Stomach smooth muscle (tissue), 2 donors: Measurements from ENCODE around the gene POGLUT3.

Experiments used
- H3K27ac ChIP-seq: one replicate; pipeline ENCODE4 v1.7.0; 2013; ENCODE audit warnings: mild to moderate bottlenecking, low read length, inconsistent platforms
- H3K27me3 ChIP-seq, 2 donors: one replicate each; pipeline ENCODE4 v1.7.0; 2013; ENCODE audit warnings: low read length in 2 of 2; ENCODE audit not compliant: insufficient read depth in 2 of 2, control insufficient read depth in 1 of 2
- H3K36me3 ChIP-seq, 2 donors: one replicate each; pipeline ENCODE4 v1.7.0; 2013; ENCODE audit warnings: low read length in 2 of 2; ENCODE audit not compliant: control insufficient read depth in 2 of 2, insufficient read depth in 2 of 2
- H3K4me1 ChIP-seq: one replicate; pipeline ENCODE4 v1.7.0; 2013; ENCODE audit warnings: low read length; ENCODE audit not compliant: control insufficient read depth, insufficient read depth
- H3K4me3 ChIP-seq, 2 donors: one replicate each; pipeline ENCODE4 v1.7.0; 2013; ENCODE audit warnings: low read length in 2 of 2
- H3K9ac ChIP-seq, 2 donors: one replicate each; pipeline ENCODE4 v1.7.0; 2013; ENCODE audit warnings: low read length in 2 of 2, mild to moderate bottlenecking in 1 of 2
- H3K9me3 ChIP-seq, 2 donors: one replicate each; pipeline ENCODE4 v1.7.0; 2013; ENCODE audit warnings: low read length in 2 of 2; ENCODE audit not compliant: control insufficient read depth in 2 of 2
- donor health status: healthy.
- donor health status: Pancreatic carcinoma.

POGLUT3 gene, protein sequence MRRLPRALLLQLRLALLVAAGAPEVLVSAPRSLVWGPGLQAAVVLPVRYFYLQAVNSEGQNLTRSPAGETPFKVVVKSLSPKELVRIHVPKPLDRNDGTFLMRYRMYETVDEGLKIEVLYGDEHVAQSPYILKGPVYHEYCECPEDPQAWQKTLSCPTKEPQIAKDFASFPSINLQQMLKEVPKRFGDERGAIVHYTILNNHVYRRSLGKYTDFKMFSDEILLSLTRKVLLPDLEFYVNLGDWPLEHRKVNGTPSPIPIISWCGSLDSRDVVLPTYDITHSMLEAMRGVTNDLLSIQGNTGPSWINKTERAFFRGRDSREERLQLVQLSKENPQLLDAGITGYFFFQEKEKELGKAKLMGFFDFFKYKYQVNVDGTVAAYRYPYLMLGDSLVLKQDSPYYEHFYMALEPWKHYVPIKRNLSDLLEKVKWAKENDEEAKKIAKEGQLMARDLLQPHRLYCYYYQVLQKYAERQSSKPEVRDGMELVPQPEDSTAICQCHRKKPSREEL

DNA sequence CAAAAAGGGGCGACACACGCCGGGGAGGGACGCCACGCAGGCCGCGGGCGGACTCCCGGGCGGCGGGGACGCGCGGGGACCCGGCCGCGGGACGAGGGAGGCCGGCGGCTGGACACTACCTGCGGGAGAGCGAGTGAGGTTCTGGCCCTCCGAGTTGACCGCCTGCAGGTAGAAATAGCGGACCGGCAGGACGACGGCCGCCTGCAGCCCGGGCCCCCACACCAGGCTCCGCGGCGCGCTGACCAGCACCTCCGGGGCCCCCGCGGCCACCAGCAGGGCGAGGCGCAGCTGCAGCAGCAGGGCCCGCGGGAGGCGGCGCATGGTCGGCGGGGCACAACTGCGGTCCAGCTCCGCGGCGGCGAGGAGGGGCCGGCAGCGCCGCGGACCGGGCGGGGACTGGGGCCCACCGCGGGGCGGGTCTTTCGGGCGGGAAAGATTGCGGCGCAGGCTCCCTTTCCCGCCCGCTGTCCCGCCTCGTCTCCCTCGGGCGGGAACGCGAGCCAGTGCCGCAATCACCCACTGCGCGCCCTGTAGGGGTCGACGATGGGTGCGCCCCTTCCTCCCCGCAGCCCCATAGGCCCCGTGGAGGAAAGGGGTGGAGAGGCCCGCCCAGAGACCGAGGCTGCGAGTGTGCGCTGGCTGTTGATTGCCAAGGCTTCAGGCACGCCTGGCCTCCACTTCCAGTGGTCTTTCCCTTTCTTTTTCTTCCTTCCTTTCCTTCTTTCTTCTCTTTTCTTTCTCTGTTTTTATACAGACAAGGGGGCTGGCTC is at the start of gene POGLUT3:
Gene POGLUT3, minus strand, starts transcription at position 339 of the 770 bp plus-strand sequence. Its CDS starts 18 bp downstream, at position 321.
- Histone ChIP-seq H3K27me3 (no peaks in the 10 kb centered on the region), H3K4me1 (peaks cover 7% of the 10 kb centered on the region), H3K9ac (peak within 1 kb of the TSS; percentile 82 to 96), H3K4me3 (peak within 1 kb of the TSS; percentile 67 to 81), H3K27ac (peak within 1 kb of the TSS; percentile 98), H3K9me3 (no peaks in the 10 kb centered on the region), H3K36me3 (no peaks in the 10 kb centered on the region)

DNA sequence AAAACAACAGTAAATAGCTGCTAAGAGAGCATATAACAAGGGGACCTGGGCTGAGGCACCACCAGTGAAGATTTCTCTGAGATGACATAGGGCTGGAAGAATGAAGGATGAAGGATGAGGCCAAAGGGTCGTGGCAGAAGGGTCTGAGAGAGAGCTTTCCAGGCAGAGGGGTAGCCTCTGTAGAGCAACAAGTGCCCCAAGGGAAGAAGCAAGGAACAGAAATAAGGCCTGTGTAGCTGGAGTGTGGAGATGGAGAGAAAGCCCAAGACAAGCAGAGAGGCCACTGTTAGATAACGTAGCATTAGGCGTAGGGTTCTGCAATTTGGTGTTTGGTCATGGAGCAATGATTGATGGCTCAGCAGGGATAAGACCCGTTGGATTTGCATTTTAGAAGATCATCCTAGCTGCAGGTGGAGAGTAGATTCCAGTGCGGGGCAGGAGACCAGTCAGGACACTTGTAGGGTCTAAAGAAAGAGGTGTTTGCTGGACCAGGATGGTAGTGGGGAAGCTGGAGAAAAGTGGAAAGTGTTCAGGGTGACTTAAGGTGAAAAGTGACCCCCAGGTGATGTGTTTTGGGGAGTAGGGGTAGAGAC is 47.8 kb upstream of the POGLUT3 start:
- H3K27me3 ChIP-seq: no peaks in the 10 kb centered on the region
- H3K9ac ChIP-seq: no peak overlapping the region
- H3K4me1 ChIP-seq: no peaks in the 10 kb centered on the region
- no peak overlapping the region for H3K4me3 ChIP-seq
- H3K27ac ChIP-seq: no peak overlapping the region
- no peaks in the 10 kb centered on the region for H3K9me3 ChIP-seq
- H3K36me3 ChIP-seq: no peaks in the 10 kb centered on the region

GRCh38 chr11:108543316-108543964 is 45.3 kb upstream of the POGLUT3 start:
- no peak overlapping the region for H3K9ac ChIP-seq
- no peak overlapping the region for H3K4me3 ChIP-seq
- no peaks in the 10 kb centered on the region for H3K9me3 ChIP-seq
- H3K27ac ChIP-seq: no peak overlapping the region
- H3K36me3 ChIP-seq: no peaks in the 10 kb centered on the region
- H3K4me1 ChIP-seq: no peaks in the 10 kb centered on the region
- H3K27me3 ChIP-seq: no peaks in the 10 kb centered on the region

DNA sequence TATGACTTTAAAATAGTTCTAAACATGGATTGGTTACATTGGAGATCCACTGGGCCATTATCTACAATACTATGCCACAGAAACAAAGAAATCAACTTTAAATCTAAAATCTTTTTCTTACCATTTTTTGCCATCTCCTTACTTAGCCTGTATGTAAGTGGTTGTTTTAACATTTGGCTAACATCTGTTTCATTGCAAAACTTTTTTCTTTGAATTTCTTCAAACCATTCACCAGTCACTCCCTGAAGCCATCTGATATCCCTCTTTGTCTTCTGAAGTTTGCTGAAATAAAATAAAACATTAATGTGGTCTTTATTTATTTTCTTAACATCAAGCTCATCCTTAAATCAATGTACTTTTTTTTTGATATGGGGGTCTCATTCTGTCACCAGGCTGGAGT is 43.3 kb upstream of the POGLUT3 start:
- no peak overlapping the region for H3K27ac ChIP-seq
- H3K9ac ChIP-seq: no peak overlapping the region
- no peak overlapping the region for H3K4me3 ChIP-seq
- no peaks in the 10 kb centered on the region for H3K27me3 ChIP-seq
- H3K36me3 ChIP-seq: no peaks in the 10 kb centered on the region
- H3K4me1 ChIP-seq: no peaks in the 10 kb centered on the region
- no peaks in the 10 kb centered on the region for H3K9me3 ChIP-seq

DNA sequence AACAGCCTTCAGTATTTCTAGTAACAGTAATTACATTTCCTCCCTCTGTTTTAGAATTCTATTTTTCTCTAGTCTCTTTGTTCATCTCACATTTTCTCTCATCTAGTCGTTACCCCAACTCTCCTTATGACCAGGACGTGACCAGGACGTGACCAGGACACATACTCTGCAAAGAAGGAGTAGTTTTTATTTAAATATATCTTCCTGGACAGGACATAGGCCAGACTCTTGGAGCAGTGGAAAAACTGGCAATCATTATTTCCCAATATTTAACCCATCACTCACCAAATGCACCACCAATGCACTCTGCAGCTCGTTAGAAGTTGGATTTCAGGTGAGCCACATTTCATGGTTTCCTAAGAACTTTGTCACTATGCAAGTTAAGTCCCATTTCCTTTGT is 40.3 kb upstream of the POGLUT3 start:
- Histone ChIP-seq H3K27ac (no peak overlapping the region), H3K4me1 (no peaks in the 10 kb centered on the region), H3K9ac (no peak overlapping the region), H3K36me3 (no peaks in the 10 kb centered on the region), H3K27me3 (peaks cover 0 to 3% of the 10 kb centered on the region in 2 donors), H3K4me3 (no peak overlapping the region), H3K9me3 (no peaks in the 10 kb centered on the region)

- no peak overlapping the region for H3K27ac ChIP-seq
Measured at GRCh38 chr11:108538022-108538424, 39.8 kb upstream of the POGLUT3 start.

DNA sequence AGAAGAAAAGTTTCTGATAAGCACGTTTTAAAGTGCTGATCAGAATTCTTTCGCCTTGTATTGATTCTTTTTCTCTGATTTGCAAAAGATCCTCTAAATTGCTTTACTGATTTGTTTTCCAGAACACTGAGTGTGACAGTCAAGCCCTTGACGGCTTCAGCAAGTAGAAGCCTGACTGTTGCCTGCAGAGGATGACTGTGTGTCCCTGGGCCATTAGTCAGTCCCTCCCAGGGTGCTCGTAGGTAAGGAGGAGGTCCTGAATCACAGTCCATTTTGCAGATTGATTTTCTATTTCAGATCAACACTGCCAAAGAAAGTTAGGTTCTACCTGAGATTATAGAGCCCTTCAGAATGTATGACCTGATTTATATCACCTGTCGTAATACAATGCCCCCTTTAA is 38.6 kb upstream of the POGLUT3 start:
- no peaks in the 10 kb centered on the region for H3K4me1 ChIP-seq
- H3K4me3 ChIP-seq: no peak overlapping the region
- no peak overlapping the region for H3K27ac ChIP-seq
- H3K9me3 ChIP-seq: no peaks in the 10 kb centered on the region
- peaks cover 0 to 3% of the 10 kb centered on the region in 2 donors for H3K27me3 ChIP-seq
- H3K36me3 ChIP-seq: no peaks in the 10 kb centered on the region
- no peak overlapping the region for H3K9ac ChIP-seq

More at GRCh38 chr11:108538022-108538424, 39.8 kb upstream of the POGLUT3 start:
- Histone ChIP-seq H3K9ac (no peak overlapping the region), H3K27me3 (peaks cover 0 to 3% of the 10 kb centered on the region in 2 donors), H3K36me3 (no peaks in the 10 kb centered on the region), H3K4me3 (no peak overlapping the region), H3K9me3 (no peaks in the 10 kb centered on the region), H3K4me1 (no peaks in the 10 kb centered on the region)

GRCh38 chr11:108535384-108535955 is 37.3 kb upstream of the POGLUT3 start:
- H3K9ac ChIP-seq: no peak overlapping the region
- H3K4me1 ChIP-seq: no peaks in the 10 kb centered on the region
- H3K27ac ChIP-seq: no peak overlapping the region
- peaks cover 0 to 3% of the 10 kb centered on the region in 2 donors for H3K27me3 ChIP-seq
- H3K36me3 ChIP-seq: no peaks in the 10 kb centered on the region
- H3K9me3 ChIP-seq: no peaks in the 10 kb centered on the region
- H3K4me3 ChIP-seq: no peak overlapping the region

GRCh38 chr11:108534274-108534882 is 36.2 kb upstream of the POGLUT3 start:
- Histone ChIP-seq H3K9ac (no peak overlapping the region), H3K4me1 (no peaks in the 10 kb centered on the region), H3K9me3 (no peaks in the 10 kb centered on the region), H3K27me3 (peaks cover 0 to 3% of the 10 kb centered on the region in 2 donors), H3K4me3 (no peak overlapping the region), H3K27ac (no peak overlapping the region), H3K36me3 (no peaks in the 10 kb centered on the region)

DNA sequence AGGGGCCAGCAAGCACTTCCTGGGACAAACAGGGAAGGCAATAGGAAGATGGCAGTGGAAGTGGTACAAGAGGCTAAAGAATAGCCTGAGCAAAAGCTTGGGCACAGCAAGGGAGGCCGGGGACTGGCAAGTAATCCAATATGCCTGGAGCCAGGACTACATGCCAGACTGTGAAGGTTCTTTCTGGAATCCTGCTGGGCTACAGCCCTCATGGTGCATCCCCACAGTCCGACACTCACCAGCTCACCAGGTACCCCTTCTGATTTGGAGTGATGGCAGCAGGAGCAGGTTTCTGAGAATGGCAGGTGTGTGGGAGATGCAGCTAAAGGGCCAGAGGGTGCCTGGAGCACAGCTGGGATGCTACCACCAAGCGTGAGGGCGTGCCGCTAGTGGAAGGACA is 32.2 kb upstream of the POGLUT3 start:
- Histone ChIP-seq H3K27ac (no peak overlapping the region), H3K4me1 (no peaks in the 10 kb centered on the region), H3K4me3 (no peak overlapping the region), H3K36me3 (no peaks in the 10 kb centered on the region), H3K9me3 (no peaks in the 10 kb centered on the region), H3K9ac (no peak overlapping the region), H3K27me3 (no peaks in the 10 kb centered on the region)
